ENCODE data around the gene ERBB4.
"Not testable (repeated sequence)": the region's sequence is repeated elsewhere in the genome, so short reads cannot be mapped to it uniquely, and the experiment has no call there.

The ERBB4 gene

GRCh38 chr2:211611061-211611518 lies 927.5 kb downstream of the ERBB4 start:
- DNase-seq (ENCODE audit: low read depth, low spot score): peak; percentile 6

GRCh38 chr2:211609127-211609526 lies 929.5 kb downstream of the ERBB4 start:
- no peak for DNase-seq (ENCODE audit: low read depth, low spot score)

GRCh38 chr2:211599146-211599545 lies 939.5 kb downstream of the ERBB4 start:
- no peak for DNase-seq (ENCODE audit: low read depth, low spot score)

- DNase-seq (ENCODE audit: low read depth, low spot score): no peak
Measured at GRCh38 chr2:211598238-211598637, 940.4 kb downstream of the ERBB4 start.

- not testable (repeated sequence) for DNase-seq (ENCODE audit: low read depth, low spot score)
Measured at GRCh38 chr2:211592006-211592405, 946.6 kb downstream of the ERBB4 start.

GRCh38 chr2:211591426-211591825 lies 947.2 kb downstream of the ERBB4 start:
- DNase-seq (ENCODE audit: low read depth, low spot score): no peak

GRCh38 chr2:211568439-211568838 lies 970.2 kb downstream of the ERBB4 start:
- DNase-seq (ENCODE audit: low read depth, low spot score): no peak

GRCh38 chr2:211564441-211564840 lies 974.2 kb downstream of the ERBB4 start:
- DNase-seq (ENCODE audit: low read depth, low spot score): no peak

GRCh38 chr2:211545582-211545981 lies 993.0 kb downstream of the ERBB4 start:
- no peak for DNase-seq (ENCODE audit: low read depth, low spot score)

- peak; percentile 56 for DNase-seq (ENCODE audit: low read depth, low spot score)
Measured at GRCh38 chr2:211534632-211535031, 1004.0 kb downstream of the ERBB4 start.

- not testable (repeated sequence) for DNase-seq (ENCODE audit: low read depth, low spot score)
Measured at GRCh38 chr2:211524248-211524647, 1014.4 kb downstream of the ERBB4 start.

GRCh38 chr2:211516537-211516936 lies 1022.1 kb downstream of the ERBB4 start:
- no peak for DNase-seq (ENCODE audit: low read depth, low spot score)

GRCh38 chr2:211514049-211514448 lies 1024.6 kb downstream of the ERBB4 start:
- DNase-seq (ENCODE audit: low read depth, low spot score): no peak

- peak; percentile 2 for DNase-seq (ENCODE audit: low read depth, low spot score)
Measured at GRCh38 chr2:211513446-211513845, 1025.2 kb downstream of the ERBB4 start.

GRCh38 chr2:211512806-211513205 lies 1025.8 kb downstream of the ERBB4 start:
- DNase-seq (ENCODE audit: low read depth, low spot score): no peak

GRCh38 chr2:211503856-211504255 lies 1034.7 kb downstream of the ERBB4 start:
- no peak for DNase-seq (ENCODE audit: low read depth, low spot score)

GRCh38 chr2:211503198-211503597 lies 1035.4 kb downstream of the ERBB4 start:
- no peak for DNase-seq (ENCODE audit: low read depth, low spot score)

- no peak for DNase-seq (ENCODE audit: low read depth, low spot score)
Measured at GRCh38 chr2:211498551-211499205, 1039.9 kb downstream of the ERBB4 start.

- no peak for DNase-seq (ENCODE audit: low read depth, low spot score)
Measured at GRCh38 chr2:211495339-211495738, 1043.3 kb downstream of the ERBB4 start.

GRCh38 chr2:211494536-211494935 lies 1044.1 kb downstream of the ERBB4 start:
- no peak for DNase-seq (ENCODE audit: low read depth, low spot score)

- DNase-seq (ENCODE audit: low read depth, low spot score): no peak
Measured at GRCh38 chr2:211494085-211494484, 1044.5 kb downstream of the ERBB4 start.

GRCh38 chr2:211487733-211488132 lies 1050.9 kb downstream of the ERBB4 start:
- peak; percentile 7 for DNase-seq (ENCODE audit: low read depth, low spot score)

- no peak for DNase-seq (ENCODE audit: low read depth, low spot score)
Measured at GRCh38 chr2:211479536-211480150, 1059.0 kb downstream of the ERBB4 start.

All from astrocyte of the hippocampus (primary cell).